Measurements from ENCODE around the gene C14orf119.

Gene C14orf119

DNA sequence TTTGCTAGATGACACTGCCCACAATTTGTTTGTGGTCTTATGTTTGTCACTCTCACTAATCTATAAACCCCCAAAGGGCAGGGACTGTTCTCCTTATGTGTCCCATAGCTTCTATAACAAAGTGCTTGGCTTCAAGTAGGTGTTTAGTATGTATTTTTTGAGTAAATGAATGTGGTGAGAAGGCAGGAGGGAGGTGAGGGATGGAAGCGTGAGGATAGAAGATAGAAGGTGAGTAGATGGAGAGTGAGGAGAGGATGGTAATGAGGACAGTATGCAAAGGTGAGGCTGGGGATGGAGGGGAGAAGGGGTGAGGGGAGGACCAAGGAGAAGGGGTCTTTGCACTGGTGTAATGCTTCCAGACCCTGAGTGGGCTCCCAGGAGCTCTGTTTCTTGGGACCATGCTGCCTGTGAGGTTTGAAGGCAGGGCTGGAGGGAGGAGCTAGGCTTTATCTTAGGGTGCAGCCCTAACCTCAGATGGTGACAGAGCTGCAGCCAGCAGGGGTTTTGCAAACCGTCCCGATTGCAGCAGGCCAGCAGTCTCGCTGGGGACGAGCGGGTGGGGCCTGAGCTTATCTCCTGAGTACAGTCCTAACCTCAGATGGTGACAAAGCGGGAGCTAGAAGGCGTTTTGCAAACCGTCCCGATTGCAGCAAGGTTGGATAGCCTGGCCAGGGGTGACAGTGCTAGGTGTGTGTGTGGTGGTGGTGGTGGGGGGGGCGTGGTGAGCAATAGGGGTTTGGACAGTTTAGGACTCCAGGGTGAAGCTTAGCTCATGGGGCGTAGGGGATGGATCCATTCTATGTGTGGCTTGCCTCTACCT lies 17.3 kb downstream of the C14orf119 start:
- no peak for DNase-seq

- DNase-seq = peak; percentile 48
Measured at GRCh38 chr14:23113431-23114119, 18.3 kb downstream of the C14orf119 start.

GRCh38 chr14:23114120-23114458 lies 18.8 kb downstream of the C14orf119 start:
- DNase-seq = no peak

GRCh38 chr14:23114669-23115038 lies 19.3 kb downstream of the C14orf119 start:
- no peak for DNase-seq

DNA sequence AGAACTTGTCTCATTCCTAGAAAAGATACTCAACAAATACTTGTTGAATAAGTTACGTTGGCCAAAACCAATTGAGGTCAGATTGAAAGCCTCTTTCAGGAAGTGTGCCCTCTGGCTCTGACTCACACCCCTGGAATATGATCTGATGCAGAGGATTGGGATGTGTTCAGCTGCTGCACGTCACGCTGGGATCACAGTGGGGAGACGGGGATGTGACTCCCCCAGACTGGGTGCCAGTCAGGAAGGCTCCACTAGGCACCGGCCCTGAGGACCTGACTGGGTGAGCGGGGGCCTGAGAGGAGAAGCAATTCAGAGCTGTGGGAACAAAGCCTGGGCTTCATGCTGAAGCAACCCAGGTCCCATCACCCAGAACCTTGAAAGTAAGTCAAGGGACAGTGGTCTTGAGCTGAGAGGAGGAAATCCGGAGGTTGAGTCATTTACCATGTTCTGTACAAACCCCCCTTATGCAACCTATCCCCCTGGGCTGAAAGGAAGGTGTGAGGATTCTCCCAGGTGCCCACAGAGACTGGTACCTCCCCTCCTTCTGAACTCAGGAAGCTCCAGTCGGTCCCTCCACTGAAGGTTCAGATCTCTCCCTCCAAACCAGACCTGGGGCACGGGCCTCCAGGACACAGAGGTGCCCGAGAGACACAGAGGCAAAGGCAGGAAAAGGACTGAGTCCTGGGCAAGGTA lies 19.9 kb downstream of the C14orf119 start:
- no peak for DNase-seq

DNA sequence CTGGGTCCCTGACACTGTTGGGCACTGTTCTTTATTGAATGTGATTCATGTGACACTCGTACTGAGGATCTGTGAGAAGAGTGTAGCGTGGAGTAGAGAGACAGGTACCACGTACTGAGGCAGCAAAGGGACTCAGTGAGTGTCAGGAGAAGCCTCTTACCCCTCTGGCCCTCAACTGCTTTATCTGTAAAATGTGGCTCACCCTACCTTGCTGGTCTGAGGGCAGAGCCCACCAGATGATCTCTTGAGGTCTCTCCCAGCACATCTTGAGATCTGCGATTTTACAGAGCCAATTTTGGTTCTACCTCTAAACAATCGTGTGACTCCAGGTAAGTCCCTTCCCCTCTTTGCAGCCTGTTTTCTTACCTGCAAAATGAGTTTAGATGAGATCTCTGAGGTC lies 20.6 kb downstream of the C14orf119 start:
- no peak for DNase-seq

GRCh38 chr14:23117371-23118020 lies 22.2 kb downstream of the C14orf119 start:
- no peak for DNase-seq

DNA sequence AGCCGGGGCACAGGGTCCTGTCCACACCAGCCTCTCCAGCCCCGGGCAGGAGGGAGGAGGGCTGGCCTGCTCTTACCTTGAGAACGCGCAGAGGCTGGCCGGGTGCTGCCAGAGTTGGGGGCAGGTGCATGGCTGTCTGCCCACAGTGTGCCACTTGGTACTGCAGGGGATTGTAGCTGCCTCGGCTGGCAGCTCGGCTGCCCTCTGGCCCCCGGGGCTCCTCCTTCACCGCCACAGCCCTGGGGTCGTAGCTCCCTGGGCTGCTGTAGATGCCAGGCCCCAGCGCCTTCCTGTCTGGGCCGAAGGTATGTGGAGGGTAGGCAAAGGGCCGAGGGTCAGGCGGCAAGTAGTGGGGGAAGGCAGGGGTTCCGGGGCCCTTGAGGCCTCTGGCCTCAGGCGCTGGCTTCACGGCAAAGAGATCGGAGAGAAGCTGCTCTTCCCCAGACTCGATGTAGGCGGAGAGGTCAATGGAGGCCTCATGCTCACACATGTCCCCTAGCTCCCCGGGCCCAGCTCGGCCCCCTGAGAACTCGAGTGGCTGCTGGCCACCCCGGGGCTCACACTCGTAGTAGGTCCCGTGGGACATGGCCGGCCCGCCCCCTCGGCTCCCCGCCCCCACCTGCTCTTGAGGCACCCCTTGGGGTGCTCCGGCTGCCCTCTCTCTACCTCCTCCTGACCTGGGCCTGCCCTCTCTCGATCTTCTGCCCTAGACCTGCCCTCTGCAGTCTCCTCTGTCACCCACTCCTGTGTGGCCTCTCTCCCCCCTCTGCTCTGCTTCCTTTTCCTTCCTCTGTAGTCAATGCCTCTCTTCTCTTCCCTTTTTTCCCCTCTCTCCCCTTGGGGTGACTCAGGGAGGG lies 23.4 kb downstream of the C14orf119 start, which contains the start of gene CEBPE:
Gene CEBPE (minus strand): TSS at position 750 of the 857 bp plus-strand sequence. CDS start 164 bp downstream, at position 586.
- DNase-seq = no peak

DNA sequence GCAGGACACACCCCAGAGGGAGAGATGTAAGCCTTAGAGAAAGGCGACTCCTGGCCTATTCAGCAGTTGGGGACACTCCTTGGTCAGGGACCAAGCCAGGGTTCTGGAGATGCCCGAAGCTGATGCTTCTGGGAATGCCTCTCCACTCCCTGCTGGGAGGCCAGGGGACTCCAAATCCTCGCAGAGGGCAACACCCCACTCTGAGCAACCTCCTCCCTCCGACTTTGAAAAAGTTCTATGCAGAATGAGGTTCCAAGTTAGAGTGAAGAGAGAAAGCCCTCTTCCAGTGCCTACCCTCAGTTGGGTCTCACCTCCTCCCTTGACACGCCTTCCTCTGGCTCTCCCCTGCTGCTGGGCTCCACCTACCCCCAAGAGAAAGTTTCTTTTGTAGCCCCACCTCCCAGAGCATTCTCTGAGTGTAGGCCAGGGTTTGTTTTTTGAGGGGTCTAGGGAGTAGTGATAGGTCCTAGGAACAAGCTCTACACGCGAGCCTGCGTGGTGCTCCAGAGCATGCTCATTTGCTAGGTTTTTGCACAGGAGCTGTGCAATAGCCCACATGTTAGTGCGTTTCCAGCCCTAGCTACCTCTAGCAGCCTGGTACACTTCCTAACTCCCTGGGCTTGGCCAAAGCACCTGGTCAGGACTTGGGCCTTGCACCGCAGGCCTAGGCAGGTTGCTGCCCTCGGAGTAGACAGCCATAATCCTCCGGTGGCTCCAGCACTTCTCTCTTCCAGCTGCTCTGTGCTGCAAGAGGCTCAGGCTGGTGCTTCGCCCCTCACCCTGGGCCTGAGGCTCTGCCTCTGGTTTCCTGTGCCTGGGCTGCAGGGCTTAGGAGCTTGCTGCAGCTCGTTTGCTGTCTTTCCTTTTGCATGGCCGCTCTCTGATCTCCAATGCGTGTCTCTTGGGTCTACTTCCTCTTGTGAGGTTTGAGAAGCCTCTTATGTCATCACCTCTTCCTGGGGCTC lies 24.3 kb downstream of the C14orf119 start:
- DNase-seq = no peak

- peak; percentile 92 for DNase-seq
Measured at GRCh38 chr14:23120541-23121251, 25.4 kb downstream of the C14orf119 start.

- DNase-seq = peak; percentile 50
Measured at GRCh38 chr14:23121361-23121771, 26.1 kb downstream of the C14orf119 start.

GRCh38 chr14:23122086-23122485 lies 26.8 kb downstream of the C14orf119 start:
- no peak for DNase-seq

- no peak for DNase-seq
Measured at GRCh38 chr14:23123419-23123818, 28.1 kb downstream of the C14orf119 start.

GRCh38 chr14:23124337-23124954 lies 29.1 kb downstream of the C14orf119 start:
- no peak for DNase-seq

DNA sequence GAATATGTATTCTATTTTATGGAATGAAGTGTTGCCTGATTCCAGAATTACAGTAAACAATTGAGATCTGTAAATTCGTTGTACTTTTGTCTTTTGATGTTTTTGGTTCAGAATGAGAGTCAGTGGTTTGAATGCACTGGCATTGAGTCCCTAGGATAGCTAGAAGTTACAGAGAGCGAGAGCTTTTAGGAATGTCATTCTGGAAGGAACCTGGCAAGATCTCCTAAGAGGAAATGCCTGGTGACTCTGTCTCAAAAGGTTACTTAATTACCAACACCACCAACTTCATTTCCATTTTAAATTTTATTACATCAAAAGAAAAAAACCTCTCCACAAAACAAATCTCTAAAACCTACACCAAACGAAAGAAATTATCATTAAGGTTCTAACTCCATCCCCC lies 29.7 kb downstream of the C14orf119 start:
- DNase-seq = no peak

- no peak for DNase-seq
Measured at GRCh38 chr14:23125933-23126524, 30.7 kb downstream of the C14orf119 start.

DNA sequence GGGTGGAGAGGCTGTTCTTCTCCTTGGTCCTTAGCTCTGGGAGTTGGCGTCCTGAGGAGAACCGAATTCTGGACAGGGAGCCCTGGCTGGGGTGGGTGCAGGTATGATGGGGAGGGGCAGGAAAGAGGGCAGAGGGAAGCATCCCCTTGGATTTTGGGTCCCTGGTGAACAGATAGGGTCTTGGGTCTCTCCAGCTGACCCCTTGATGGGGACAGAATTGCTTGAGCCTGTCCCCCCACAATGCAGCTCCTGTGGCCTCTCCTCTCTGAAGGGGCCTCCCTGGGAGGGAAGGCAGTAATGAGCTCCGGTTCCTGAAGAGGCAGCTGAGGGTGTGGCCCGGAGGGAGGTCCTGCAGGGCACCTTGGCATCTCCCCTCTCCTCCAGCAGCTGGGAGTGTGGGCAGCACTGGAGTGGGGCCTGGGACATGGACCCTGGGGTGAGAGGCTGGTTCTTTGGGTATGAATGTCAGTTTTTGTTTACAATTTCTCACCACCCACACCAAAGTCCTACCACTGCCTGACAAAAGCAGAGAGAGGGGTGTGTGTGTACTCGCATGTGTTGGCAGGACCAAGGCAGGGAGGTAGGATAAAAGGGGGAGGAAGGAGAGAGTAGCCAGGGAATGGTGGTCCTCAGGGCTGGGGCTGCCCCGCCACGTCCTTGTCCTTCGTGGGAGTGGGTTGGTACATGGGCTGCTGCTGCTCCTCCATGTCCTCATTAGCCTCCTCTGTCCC lies 31.4 kb downstream of the C14orf119 start:
- DNase-seq = no peak

DNA sequence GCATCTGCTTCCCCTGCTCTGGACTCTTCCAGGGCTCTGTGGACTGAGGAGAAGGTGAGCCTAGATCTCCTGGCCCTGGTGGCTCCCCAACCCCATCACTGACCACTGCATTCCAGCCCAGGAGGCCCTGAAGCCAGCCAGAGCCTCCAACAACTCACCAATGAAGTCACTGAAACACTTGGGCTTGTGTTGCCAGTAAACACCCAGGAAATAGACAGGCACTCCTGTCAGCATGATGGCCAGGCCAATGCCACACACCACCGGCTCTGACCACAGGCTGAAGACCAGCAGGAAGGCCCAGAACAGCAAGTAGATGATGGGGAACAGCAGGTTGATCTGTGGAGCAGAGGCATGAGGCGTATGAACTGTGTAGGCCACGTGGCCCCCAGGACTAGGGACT lies 32.6 kb downstream of the C14orf119 start:
- DNase-seq = no peak
